G401.6 (cell line): Measurements from ENCODE around the gene UTS2R.

Source experiments
- FAIRE-seq: peaks from 2 replicates; lab custom pipeline; 2012; peaks lifted over from hg19 to GRCh38; lab: Jason Lieb, UNC

UTS2R gene

DNA sequence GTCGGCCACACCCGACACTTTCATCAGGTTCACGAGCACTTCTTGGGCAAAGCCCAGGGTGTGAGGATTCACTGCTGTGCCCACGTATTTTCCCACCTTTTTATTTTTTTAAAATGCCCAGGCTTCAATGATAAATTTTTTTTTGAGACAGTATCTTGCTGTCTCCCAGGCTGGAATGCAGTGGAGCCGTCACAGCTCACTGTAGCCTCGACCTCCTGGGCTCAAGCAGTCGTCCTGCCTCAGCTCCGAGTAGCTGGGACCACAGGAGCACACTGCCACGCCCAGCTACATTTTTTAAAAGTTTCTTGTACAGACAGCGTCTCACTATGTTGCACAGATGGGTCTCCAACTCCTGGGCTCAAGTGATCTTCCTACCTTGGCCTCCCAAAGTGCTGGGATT lies 17.8 kb downstream of the UTS2R start:
- FAIRE-seq, result no peak

DNA sequence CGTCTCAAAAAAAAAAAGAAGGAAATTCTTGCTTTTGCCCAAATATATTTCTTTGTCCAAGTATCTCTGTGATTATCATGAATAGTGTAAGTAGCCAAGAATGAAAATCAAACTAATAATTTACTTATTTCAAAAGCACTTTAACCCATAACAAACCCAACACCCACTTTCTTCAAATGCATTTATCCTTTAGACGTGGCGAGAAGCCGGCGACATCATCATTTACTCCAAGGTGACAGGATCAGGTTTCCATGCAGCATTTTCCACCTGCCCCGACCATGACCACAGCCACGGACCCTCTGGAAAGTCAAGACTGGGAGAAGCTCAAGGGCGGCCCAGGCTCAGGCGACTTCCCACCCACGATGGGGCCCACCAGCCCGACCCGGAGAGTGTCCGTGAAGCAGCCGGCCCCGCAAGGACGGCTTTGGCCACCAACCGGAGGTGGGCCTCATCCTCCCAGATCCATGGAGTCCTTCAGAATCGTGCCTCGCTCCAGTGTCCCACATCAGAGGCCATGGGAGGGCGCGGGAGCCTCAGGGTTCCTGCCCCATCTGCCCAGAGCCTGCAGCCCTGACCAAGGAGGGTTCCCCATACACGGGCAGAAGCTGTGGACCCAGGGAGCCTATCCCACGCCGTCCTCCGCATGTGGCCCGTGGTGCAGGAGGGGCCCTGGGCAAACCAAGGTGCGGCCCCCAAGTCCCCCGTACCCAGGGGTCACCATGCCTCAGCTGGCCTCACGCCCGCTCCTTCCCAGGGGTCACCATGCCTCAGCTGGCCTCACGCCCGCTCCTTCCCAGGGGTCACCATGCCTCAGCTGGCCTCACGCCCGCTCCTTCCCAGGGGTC lies 18.7 kb downstream of the UTS2R start:
- no peak for FAIRE-seq

DNA sequence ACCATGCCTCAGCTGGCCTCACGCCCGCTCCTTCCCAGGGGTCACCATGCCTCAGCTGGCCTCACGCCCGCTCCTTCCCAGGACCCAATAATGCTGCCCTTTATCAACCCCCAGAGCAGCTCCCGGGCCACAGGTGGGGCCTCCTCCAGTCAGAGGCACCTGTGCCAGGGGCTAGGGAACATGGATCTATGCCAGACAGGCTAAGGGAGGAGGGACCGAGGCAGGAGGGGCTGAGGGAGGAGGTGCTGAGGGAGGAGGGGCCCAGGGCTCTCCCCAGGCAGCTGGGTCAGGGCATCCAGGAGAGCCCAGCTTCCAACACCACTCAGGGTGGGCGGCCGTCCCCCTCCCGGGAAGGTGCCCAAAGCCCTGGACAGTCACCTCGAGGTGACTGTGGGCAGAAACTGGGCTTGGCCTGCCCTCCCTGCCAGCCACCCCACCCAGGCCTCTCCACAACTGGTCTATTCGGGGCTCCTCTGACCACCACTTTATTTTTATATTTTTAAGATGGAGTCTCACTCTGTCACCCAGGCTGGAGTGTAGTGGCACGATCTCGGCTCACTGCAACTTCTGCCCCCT lies 19.4 kb downstream of the UTS2R start:
- no peak for FAIRE-seq

DNA sequence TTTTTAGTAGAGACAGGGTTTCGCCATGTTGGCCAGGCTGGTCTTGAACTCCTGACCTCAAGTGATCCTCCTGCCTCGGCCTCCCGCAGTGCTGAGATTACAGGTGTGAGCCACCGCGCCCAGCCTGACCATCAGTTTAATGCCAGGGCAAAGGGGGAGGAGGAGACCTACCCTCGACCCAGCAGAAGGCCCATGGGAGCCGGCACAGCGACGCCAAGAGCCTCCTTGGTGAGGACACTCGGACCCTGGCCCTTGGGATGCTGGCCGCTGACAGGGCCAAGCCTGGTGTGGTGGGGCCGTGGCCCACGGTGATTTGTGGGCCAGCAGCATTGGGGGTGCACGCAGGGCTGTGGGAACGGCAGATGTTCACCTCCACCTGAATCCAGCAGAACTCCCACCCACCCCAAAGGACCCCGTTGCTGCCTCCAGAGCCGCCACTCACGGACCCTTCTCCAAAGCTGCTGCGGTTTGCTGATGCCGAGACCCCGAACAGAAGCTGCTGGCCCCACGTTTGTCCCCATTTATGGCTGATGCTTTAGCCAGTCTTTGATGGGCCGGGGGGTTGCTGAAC lies 20.0 kb downstream of the UTS2R start:
- no peak for FAIRE-seq

DNA sequence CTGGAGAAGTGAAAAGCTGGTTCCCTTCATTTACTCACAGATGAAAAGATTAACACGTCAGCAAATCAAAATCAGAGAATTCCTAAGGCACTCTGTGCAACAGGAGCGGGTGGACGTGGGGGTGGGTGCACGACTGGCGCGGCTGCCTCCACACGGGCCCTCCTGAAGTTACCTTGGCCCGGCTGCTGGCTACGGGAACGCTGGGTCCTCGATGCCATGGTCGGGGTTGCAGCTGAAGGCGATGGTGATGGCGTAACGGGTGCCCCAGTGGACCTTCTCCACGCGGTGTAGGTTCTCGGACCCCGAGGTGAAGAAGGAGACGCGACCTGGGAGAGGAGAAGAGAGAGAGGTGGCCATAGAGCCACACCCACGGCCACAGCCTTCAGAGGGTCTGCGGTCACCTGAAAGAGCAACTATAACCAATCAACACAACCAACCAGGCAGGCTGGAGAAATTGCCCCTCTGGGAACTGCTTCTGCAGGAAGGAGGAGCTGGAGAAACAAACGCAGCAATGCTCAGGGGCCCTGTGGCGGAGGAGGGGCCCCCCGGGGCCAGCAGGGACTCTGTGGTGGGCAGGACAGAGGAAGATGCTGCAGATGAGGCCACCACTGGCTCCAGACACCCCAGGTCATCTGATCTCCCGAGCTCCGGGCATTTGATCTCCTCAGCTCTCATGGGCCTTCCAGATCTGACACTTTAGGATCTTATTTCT lies 20.8 kb downstream of the UTS2R start:
- no peak for FAIRE-seq

DNA sequence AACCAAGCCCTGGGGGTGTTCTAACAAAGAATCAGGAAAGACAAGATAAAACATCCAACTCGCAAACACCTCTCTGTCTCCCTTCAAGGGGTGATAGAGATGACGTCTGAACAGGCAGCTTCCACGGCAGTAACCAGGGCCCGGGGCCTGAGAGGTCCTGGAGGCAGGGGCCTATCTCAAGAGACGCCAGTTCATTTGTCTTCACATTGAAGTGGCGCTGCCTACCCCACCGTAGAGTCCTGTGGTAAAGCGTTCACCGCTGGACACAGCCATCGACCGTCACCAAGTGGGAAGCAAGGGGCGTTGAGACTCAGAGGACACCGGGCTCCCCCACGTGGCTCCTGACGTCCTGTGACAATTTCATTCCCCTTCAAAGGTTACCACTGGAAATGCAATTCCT lies 21.4 kb downstream of the UTS2R start:
- no peak for FAIRE-seq

DNA sequence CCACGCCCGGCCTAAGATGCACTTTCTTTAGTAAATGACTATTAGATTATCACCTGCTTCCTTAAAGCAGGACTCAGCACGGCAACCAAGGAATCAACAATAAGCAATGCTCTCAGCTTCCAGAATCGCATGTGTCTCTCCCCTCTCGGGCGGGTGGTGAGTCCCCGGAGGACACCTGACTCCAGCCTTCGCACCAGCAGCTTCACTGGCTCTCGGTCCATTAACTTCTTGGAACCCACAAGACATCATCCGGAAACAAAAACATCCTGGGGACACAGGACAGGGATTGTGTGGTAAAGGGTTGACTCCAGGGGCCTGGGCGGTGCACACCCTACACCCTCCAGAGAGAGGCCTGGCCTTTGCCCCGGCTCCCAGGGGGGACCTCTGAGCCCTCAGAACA lies 22.7 kb downstream of the UTS2R start:
- FAIRE-seq, result no peak

DNA sequence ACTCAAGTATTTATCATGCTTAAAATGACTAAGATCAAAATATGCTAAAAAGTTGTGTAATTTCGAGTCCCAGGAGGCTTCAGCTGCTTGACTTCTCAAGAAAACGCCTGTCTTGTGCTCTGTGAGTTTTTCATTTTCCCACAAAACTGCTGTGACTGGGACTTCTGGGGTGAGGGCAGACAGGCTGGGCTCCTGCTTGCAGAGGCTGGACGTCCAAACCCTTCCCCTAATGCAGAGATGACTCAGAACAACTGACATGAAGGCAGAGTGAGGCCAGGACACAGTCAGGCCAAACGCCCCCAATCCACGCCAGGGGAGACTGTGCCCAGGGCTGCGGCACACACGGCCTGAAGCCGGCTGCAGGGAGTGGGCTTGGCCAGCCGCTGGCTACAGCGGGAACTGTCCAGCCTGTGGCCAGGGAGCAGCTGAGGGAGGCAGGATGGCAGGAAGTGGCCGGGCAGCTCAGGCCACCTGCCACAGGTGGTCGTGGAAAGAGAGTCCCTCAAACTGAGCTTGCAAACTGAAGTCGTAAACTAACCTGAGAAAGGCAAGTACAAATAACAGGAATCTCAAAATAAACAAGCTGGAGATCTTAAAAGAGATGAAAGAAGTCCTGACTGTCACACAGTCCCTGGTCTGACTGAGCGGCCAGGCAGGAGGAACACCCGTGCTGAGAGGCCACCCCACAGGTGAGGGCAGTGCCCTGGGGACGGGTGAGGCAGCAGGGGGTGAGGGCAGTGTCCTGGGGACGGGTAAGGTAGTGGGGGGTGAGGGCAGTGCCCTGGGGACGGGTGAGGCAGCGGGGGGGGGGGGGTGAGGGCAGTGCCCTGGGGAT lies 25.3 kb downstream of the UTS2R start:
- FAIRE-seq, result no peak

DNA sequence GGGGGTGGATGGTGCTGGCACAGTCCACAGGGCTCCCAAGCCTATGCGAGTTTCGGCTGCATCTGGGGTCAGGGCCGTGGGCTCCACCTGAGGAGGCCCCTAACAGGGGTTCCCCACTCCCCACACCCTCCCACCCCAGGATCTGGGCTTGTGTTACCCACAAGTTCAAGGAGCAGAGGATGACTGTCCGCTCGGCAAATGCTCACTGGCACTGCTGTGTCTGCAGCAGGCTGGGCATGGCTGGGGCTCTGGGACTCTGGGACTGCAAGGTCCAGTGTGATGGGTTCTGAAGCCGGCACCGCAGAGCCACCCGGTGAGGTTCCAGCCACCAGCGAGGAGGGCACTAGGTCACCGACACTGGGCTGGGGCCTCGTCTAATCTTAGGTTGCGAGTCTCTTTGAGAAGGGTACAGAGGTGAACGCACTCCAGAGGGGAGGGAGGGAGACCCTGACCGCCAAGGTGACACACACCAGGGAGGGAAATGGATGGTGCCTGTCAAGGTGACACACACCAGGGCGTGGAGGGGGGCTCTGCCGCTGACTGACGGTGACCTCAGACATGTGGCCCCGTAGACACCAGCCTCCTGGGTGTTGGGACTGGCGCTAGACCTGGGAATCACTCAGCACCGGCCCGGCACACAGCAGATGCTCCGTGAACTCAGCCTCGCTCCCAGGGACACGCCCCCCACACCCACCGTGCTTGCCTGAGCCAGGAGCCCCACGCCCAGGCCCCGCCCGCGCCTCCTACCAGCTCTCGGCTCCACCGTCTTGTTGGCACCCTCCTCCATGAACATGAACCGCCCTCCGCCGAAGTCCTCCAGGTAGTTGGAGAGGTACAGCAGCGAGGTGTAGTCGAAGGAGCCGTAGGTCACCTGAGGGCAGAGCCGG lies 26.1 kb downstream of the UTS2R start:
- FAIRE-seq, result no peak

DNA sequence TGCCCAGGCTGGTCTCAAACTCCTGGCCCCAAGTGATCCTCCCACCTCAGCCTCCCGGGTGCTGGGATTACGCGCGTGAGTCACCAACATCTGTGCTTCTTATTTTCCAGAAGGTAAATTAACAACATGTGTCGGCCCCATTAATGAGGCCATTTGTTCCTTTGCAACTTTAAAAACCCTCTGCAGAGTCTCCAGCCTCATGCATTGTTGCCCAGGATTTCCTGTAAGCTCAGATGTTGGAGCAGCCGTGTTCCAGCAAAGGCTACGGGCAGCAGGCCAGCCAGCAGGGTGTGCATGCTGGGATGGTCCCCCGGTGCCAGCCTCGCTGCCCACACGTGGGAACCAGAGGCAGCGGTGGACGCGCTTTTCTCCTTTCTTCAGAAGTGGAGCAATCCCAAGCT lies 27.5 kb downstream of the UTS2R start:
- no peak for FAIRE-seq

DNA sequence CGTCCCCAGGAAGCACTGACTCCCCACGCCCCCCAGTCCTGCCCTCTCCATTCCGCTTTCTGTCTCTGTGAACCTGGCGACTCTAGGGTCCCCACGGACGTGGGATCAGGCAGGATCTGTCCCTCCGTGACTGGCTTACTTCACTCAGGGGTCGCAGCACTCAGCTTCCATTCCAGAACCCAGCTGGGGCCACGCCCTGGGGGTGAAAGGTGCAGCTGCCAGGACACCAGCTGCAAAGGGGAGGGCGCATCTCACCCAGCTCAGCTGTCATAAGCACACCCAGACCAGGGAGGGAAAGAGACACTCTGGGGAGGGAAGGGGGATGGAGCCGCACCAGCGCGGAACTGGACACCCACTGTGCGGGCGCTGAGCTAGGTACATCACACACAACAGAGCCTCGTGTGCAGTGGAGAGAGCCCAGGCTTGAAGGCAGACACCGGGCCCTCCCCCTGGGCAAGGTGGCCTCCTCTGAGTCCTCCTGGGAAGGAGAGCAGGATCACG lies 28.1 kb downstream of the UTS2R start:
- no peak for FAIRE-seq

DNA sequence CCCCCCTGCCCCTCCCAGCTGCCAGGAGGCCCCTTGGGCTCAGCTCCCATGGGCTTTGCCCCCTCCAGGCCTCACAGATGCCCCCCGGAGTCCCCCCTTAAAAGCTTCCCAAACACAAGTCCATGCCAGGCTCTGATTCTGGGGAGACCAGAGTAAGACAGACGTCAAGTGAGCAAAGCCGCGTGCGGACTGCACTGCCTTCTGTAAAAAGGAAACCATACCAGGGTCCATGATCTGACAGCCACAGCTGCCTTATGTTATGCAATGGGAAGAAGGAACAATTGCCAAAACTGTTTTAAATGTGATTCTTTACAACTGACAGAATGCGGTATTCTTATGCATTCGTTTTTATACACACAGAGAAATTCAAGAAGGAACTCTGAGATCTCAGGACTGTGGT lies 28.6 kb downstream of the UTS2R start:
- no peak for FAIRE-seq

DNA sequence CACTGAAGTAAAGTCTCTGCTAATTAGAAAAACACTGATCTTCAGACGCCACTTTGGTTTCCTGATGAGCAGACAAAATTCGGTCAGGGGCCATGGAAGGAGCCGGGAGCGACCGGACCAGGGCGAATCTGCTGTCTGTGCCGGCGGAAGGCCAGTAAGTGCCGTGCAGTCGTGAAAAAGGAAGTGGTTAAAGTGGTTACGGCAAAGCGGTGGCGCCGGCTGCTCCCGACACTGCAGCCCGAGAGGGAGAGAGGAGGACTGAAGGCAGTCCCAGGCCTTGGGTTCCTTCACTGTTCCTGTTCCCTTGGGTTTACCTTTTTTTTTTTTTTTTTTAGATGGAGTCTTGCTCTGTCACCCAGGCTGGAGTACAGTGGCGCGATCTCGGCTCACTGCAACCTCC lies 29.3 kb downstream of the UTS2R start:
- no peak for FAIRE-seq

DNA sequence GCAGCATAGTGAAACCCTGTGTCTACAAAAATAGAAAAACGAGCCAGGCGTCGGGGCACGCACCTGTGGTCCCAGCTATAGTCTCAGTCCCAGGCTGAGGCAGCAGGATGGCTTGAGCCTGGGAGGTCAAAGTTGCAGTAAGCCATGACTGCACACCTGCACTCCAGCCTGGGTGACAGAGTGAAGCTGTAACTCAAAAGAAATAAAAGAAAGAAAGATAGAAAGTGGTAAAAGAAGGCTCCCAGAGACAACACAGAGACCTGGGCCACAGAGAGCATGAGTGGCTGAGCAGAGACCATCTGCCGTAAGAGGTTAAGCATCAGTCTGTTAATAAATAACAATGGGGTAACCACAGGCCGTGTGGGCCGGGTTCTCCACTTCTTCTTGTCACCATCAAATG lies 31.3 kb downstream of the UTS2R start:
- FAIRE-seq, result no peak

DNA sequence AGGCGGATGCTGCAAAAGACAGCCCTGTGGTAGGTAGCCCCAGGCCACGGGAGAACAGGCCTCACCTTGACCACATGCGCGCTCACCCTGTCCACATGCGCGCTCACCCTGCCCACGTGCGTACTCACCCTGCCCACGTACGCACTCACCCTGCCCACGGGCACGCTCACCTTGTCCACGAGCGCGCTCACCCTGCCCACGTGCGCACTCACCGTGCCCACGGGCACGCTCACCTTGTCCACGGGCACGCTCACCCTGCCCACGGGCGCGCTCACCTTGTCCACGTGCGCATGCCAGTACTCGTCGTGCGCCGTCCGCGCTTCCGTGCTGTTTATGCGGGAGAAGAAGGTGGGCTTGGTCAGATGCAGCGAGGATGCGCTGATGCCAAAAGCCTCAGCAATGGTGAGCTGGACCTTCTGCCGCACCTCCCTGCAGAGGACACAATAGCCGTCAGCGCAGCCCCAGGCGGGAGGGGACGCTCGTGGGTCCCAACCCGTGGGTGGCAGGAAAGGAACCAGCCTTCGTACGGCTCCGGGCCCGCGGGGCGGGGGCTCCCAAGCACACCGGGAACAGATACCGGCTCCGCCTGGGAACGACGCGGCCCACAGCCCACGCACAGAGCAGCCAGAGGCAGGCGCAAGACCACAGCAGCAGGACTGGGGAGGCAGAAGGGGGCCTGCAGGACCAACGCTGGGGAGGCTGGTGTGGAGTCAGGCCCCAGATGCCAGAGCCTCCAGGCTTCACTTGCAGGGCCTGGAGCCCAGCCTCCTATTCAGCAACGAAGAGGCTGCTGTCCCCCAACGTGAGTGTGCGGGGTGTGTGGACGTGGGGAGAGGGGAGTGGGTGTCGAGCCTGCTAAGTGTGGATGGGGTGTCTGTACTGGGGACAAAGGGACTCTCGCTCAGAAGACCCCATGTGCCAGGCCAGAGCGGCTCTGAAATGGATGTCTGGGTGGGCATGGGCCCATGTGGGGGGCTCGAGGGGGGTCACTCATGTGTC lies 32.4 kb downstream of the UTS2R start:
- no peak for FAIRE-seq

DNA sequence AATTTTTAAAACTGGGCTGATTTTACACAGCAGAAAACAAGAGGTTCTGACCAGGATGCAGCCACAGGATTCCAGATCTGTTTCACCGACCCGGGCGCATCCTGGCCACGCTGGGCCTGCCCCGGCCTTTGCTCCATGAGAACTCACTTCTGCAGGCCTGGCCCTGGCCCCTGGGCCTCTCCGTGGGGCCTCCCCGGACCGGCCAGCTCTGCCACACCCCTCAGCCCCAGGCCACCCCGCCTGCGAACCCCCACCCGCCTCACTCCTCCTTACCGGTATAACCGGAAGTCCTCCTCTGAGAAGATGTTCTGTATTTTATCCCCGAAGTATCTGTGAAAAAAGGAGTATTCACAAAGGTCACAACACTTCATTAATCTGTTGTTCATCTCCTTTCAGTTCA lies 33.5 kb downstream of the UTS2R start:
- FAIRE-seq, result no peak

DNA sequence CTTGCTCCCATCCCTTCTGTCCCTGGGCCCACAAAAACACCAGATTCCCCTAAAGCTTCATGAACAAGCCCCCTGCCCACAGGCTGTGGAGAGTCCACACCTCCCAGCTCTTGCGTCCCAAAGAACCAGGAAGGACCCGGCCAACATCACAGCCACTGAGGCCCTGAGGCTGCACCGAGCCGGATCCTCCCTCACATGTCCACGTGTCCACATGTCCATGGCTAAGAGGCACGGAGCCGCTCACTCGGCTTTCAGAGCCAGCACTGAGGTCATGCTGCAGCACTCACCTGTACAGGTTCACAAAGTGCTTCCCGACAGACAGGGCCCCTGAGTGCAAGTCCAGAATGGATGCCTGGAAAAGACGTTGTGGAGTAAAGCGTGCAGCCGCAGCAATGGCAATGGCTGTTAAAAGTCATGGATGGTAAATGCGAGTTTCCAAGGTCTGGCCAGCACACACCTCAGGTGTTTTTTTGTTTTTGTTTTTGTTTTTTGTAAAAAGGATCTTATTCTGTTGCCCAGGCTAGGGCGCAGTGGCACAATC lies 34.6 kb downstream of the UTS2R start:
- no peak for FAIRE-seq

DNA sequence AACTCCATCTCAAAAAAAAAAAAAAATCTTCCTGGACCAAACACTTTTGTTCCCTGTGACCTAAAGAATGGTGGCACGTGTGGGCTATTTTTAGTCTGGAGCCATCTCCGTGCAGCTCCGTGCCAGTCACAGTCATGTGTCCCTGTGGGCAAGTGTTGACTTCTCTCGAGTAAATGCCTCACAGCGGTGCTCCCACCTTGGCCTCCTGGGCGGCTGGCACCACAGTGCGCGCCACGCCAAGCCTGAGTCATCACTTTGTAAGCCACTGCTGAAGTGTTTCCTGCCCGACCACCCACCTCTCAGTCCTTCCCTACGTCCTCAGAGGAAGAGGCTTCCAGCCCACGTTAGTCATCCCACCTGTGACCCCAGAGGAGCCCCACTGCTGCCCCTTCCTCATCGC lies 35.7 kb downstream of the UTS2R start:
- FAIRE-seq, result no peak

DNA sequence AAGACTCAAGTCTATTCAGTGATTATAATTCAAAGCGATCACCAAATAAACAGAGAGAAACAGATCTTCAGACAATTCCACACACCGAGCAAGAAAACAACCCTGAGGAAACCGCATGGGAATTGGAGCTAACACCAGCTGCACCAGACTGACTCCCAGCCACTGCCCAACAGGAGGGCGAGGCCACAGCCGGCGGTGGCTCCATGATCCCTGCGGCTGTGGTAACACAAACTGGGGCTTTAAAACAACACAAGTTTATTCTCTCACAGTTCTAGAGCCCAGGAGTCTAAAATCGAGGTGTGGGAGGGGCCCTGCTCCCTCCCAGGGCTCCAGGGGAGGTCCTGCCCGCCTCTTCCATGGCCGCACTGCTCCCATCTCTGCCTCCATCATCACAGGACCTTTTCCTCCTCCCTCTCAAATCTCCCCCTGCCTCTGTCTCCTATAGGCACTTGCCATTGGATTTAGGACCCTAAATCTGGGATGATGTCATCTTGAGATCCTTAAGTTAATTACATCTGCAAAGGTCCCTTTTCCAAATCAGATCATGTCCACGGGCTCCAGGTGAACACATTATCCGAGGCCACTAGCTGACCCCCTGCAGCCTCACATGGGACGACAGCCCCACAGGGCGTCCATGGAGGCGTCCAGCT lies 36.8 kb downstream of the UTS2R start:
- no peak for FAIRE-seq
